ENCODE results near the gene SPRED2.

DNA sequence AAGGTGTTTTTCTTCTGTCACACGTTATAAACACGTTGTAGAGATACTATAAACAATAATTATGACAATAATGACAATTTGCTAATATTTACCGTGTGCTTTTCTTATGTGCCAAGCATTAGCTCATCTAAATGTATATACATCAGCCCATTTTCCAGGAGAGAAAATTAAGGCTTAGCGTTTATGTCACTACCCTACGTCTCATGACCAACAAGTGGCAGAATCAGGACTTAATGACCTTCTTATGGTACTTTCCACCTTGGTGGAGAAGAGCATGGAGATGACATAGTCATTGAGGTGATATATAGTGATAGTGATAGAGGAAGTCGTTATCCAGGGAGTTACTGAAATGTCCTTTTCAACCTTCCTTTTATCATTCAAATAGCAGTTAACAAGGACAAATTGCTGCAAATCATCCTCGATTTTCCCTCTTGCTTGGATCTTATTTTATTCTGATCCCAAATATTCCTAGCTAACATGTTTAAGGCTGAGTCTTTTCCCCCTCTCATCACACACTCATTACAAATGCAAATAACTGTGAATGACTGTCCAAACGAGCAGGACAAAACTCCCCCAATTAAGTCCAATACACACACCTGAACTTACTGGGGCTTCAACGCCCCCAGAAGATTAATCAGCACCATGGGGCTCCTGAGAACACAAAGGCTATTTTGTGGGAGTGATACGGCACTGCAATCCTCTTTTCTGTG is 27.3 kb downstream of the SPRED2 start:
- TF ChIP-seq, protein P1, sequence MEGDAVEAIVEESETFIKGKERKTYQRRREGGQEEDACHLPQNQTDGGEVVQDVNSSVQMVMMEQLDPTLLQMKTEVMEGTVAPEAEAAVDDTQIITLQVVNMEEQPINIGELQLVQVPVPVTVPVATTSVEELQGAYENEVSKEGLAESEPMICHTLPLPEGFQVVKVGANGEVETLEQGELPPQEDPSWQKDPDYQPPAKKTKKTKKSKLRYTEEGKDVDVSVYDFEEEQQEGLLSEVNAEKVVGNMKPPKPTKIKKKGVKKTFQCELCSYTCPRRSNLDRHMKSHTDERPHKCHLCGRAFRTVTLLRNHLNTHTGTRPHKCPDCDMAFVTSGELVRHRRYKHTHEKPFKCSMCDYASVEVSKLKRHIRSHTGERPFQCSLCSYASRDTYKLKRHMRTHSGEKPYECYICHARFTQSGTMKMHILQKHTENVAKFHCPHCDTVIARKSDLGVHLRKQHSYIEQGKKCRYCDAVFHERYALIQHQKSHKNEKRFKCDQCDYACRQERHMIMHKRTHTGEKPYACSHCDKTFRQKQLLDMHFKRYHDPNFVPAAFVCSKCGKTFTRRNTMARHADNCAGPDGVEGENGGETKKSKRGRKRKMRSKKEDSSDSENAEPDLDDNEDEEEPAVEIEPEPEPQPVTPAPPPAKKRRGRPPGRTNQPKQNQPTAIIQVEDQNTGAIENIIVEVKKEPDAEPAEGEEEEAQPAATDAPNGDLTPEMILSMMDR (IDR thresholded peaks at IDR 0.05; ENCODE audit: control extremely low read depth in 1 of 3, insufficient read depth in 1 of 3, low read depth in 1 of 3, low read length in 3 of 3) = no peak
- TF ChIP-seq POLR2A (IDR thresholded peaks at IDR 0.05; ENCODE audit: control extremely low read depth in 1 of 2, low read depth in 2 of 2, low read length in 2 of 2) (no peak), POLR2AphosphoS5 (IDR thresholded peaks at IDR 0.05; ENCODE audit: low read depth, low read length) (no peak), CBX5 (IDR thresholded peaks at IDR 0.05; ENCODE audit: low read depth, low read length) (no peak), CHD1 (IDR thresholded peaks at IDR 0.05; ENCODE audit: low read depth, low read length) (no peak), RFX5 (IDR thresholded peaks at IDR 0.05; ENCODE audit: borderline replicate concordance, low read depth, low read length) (no peak), EP300 (IDR thresholded peaks at IDR 0.05; ENCODE audit: borderline replicate concordance in 1 of 2, low read depth in 2 of 2, low read length in 2 of 2) (no peak), CHD2 (IDR thresholded peaks at IDR 0.05; ENCODE audit: low read length) (no peak), JUND (IDR thresholded peaks at IDR 0.05; ENCODE audit: low read length) (no peak)
- TF ChIP-seq, protein P2, sequence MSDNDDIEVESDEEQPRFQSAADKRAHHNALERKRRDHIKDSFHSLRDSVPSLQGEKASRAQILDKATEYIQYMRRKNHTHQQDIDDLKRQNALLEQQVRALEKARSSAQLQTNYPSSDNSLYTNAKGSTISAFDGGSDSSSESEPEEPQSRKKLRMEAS (IDR thresholded peaks at IDR 0.05) = no peak

Data from H1 (cell line).